Measurements from ENCODE around the gene INCENP. TPM values are rescaled to one million over a fixed set of nuclear protein-coding genes. Genes with fewer than 3 reads are reported as not detected.

INCENP gene
- total and polyA plus RNA-seq, 2 of the 13 experiments (the other 11 are each of a cell fraction or from before 2014, with no cell fraction given) = 14.1 to 37.3 TPM

- TF ChIP-seq CEBPZ (IDR thresholded peaks at IDR 0.05; ENCODE audit: low read length) (no peak), ZKSCAN8 (CRISPR knock-in tag; IDR thresholded peaks at IDR 0.05; ENCODE audit: borderline replicate concordance) (no peak), ZNF557 (CRISPR knock-in tag; IDR thresholded peaks at IDR 0.05) (0 out of 2 replicates have a peak, but pooled peaks have one; percentile 21), ZBTB25 (CRISPR knock-in tag; IDR thresholded peaks at IDR 0.05) (no peak), ZSCAN25 (CRISPR knock-in tag; IDR thresholded peaks at IDR 0.05) (no peak), NFE2L1 (CRISPR knock-in tag; IDR thresholded peaks at IDR 0.05; ENCODE audit: borderline replicate concordance) (no peak), TAF1 (CRISPR knock-in tag; IDR thresholded peaks at IDR 0.05) (peak; percentile 30; the same call in 1 of the 2 replicates), THAP7 (CRISPR knock-in tag; IDR thresholded peaks at IDR 0.05) (peak; percentile 16; the same call in 1 of the 2 replicates), ZNF441 (CRISPR knock-in tag; IDR thresholded peaks at IDR 0.05; ENCODE audit: borderline replicate concordance) (0 out of 2 replicates have a peak, but pooled peaks have one; percentile 17), SNAPC2 (CRISPR knock-in tag; IDR thresholded peaks at IDR 0.05) (peak; percentile 45; the same call in 1 of the 2 replicates), PITX1 (CRISPR knock-in tag; IDR thresholded peaks at IDR 0.05) (peak; percentile 39; the same call in 1 of the 2 replicates), E2F5 (CRISPR knock-in tag; conservative IDR thresholded peaks at IDR 0.05) (peak; percentile 94), ZBTB46 (CRISPR knock-in tag; IDR thresholded peaks at IDR 0.05; ENCODE audit: borderline replicate concordance) (no peak), PBX2 (CRISPR knock-in tag; IDR thresholded peaks at IDR 0.05) (peak; percentile 89), MAZ (IDR thresholded peaks at IDR 0.05; ENCODE audit: borderline replicate concordance, low read depth, low read length) (peak; percentile 47; the same call in 1 of the 2 replicates), MAZ (CRISPR knock-in tag; IDR thresholded peaks at IDR 0.05; ENCODE audit: low read depth) (0 out of 2 replicates have a peak, but pooled peaks have one; percentile 25), CREM (IDR thresholded peaks at IDR 0.05) (peak; percentile 85), CREM (CRISPR knock-in tag; IDR thresholded peaks at IDR 0.05) (no peak), ELF4 (CRISPR knock-in tag; IDR thresholded peaks at IDR 0.05; ENCODE audit: borderline replicate concordance) (peak; percentile 93), RBFOX2 (IDR thresholded peaks at IDR 0.05; ENCODE audit: low read depth, low read length) (peak; percentile 73), KDM5A (IDR thresholded peaks at IDR 0.05; ENCODE audit: borderline replicate concordance, low read length) (peak; percentile 69; the same call in 1 of the 2 replicates)
Observed at GRCh38 chr11:62123669-62124185, at the start of gene INCENP (continued).

Data from HepG2 (cell line).